HG02938 (cell line): ENCODE measurements around the gene ELK4.

ENCODE experiments used
- ATAC-seq: cut with Tn5 transposase; IDR thresholded peaks from one replicate; pipeline ENCODE4 v1.9.1; 2021; ENCODE audit warnings: mild to moderate bottlenecking, moderate library complexity; ENCODE audit not compliant: unreplicated experiment

The ELK4 gene

GRCh38 chr1:205569411-205570172 lies 62.2 kb downstream of the ELK4 start:
- no peak for ATAC-seq

- ATAC-seq: no peak
These were observed 63.1 kb downstream of the ELK4 start for GRCh38 chr1:205568469-205569361.

DNA sequence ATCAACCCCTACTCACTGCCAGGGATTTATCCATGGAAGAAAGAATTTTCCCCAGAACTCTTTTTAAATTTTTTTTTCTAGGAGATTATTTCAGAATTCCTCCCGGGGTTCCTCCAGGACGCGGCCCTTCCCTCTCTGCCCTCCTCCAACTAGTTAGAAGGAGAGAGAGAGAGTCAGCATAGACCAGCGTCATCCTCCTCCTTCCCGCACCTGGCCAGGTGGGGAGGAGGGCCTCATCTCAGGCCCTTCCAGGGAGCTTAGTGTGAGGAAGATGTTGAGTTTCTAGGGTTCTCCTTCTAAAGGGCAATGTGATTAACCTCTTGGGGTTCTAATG lies 63.7 kb downstream of the ELK4 start:
- ATAC-seq: no peak

GRCh38 chr1:205567716-205568115 lies 64.1 kb downstream of the ELK4 start:
- no peak for ATAC-seq

GRCh38 chr1:205565799-205566198 lies 66.0 kb downstream of the ELK4 start:
- no peak for ATAC-seq

DNA sequence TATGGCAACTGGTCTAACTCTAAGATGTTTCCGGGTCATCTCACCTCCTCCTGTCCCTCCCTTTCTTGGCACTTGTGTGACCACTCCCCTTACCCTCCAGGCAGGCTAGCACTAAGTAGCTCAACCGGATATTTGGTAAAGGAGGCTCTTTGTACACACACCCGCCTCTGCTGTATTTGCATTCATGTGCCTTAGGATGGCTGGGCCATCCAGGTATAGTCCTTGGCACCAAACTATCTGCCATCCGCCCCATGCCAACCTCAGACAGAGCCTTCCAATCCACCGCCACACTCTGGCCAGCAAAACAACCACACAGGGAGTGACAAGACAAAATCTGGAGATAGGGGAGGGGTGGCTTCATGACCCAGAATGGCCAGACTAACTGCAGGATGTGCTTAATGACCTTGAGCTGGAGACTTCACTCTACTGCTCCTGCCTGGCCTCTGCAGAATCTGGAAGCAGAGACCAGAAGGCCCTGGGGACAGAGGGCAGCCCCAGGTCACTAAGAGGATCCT lies 67.8 kb downstream of the ELK4 start:
- no peak for ATAC-seq

DNA sequence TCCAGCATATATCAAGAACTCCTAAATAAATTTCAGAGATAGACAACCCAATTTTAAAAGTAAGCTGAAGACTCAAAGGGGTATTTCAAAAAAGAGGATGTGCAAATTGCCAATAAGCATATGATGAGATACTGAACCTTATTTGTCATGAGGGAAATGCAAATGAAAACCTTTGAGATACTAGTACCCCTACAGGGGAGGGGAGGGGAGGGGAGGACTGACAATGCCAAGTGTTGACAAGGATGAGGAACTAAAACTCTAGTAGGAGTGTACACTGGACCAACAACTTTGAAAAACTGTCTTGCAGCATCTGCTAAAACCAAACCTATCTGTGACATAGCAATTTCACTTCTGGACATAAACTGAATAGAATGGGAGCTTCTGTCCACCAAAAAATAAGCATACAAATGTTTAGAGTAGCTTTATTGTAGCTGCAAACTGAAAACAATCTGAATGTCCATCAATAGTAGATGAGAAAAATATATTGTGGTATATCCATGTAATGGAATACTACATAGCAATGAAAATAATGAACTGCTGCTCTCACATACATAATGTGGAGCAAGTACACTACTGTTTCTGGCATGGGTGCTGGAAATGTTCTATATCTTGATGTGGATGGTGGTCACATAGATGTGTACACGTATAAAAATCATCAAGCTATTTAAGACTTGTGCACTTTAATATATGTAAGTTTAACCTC lies 70.2 kb downstream of the ELK4 start:
- no peak for ATAC-seq
